CD4-positive, alpha-beta T cell treated with Interleukin-17A for 1 hour (primary cell): ENCODE data around the gene IRF3.

ENCODE experiments used
- DNase-seq: peaks from one replicate; pipeline ENCODE4 v3.0.0-alpha.2; 2020

Gene IRF3, protein sequence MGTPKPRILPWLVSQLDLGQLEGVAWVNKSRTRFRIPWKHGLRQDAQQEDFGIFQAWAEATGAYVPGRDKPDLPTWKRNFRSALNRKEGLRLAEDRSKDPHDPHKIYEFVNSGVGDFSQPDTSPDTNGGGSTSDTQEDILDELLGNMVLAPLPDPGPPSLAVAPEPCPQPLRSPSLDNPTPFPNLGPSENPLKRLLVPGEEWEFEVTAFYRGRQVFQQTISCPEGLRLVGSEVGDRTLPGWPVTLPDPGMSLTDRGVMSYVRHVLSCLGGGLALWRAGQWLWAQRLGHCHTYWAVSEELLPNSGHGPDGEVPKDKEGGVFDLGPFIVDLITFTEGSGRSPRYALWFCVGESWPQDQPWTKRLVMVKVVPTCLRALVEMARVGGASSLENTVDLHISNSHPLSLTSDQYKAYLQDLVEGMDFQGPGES

DNA sequence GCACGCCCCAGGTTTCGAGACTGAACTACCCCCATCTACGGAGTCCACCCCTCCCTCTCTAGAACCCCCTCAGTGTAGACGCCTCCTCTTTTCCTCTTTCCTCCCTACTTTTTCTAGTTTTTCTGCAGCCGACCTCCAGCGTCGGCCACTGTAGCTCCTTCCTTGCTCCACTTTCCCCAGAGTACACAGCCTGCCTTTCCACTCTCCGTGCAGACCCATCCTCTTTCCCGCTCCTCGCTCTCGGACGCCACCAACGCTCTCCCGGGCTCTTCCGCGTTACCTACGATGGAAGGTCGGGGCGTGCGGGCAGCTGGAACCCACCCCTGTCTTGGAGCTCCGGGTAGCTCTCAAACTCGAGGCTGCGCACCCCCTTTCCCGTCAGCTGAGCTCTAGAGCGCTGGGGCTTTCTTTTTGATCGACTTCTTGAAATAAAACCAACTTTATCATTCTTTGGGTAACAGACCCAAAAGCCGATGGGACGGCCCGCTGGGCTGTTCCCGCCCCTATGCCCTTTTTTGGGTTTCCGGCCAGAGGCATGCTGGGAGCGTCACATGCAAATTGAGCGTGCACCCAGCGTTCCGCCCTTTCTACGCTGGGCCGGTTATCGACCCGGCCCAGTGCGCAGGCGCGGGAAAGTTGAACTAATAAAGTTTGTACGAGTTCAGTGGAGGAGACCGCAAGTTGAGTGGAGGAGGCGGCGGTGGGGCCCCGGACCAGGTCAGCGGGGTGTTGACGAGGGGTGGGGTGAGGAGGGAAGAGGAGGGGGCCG is at the start of gene IRF3, which contains the start of gene BCL2L12:
Gene IRF3 (minus strand): TSS at position 507 of the 769 bp plus-strand sequence. CDS start 1,019 bp downstream, outside the sequence.
Gene BCL2L12 (plus strand): TSS at position 583 of the 769 bp plus-strand sequence. CDS start 760 bp downstream, outside the sequence.
- DNase-seq, result peak; percentile 99

DNA sequence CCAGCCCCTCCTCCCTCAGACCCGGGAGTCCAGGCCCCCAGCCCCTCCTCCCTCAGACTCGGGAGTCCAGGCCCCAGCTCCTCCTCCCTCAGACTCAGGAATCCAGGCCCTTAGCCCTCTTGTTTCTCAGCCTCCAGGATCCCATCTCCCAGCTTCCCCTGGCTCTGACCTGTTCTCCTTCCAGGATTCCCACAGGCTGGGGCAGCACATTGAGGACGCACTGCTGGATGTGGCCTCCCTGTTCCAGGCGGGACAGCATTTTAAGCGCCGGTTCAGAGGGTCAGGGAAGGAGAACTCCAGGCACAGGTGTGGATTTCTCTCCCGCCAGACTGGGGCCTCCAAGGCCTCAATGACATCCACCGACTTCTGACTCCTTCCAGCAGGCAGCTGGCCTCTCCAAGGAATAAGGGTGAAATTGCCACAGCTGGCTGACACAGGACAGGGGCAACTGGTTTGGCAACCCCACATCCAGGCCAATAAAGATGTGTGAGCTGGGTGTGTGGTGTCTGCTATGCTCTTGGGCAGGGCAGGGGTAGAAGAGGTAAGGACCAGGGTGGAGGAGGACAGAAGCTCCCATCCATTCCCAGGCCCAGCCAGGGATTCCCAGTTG is 47.7 kb upstream of the IRF3 start:
- DNase-seq, result no peak

DNA sequence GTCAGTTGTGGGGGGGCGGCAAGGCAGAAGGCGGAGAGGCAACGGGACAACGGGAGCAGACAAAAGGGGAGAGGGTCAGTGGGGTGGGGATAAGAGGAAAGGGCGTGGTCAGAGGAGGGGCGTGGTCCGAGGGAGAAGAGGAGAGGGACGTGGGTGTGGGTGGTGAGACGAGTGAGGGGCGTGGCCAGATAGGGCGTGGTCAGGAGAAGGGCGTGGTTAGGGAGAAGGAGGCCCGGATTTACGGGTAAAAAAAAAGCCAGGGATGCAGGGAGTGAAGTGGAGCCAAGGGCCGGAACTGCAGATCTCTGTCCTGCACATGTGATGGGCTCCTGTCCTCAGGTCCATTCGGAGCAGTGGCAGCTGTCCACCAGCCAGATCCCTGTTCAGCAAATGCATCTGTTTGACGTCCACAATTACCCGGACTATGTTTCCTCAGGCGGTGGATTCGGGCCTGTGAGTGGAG is 46.8 kb upstream of the IRF3 start:
- DNase-seq, result no peak

DNA sequence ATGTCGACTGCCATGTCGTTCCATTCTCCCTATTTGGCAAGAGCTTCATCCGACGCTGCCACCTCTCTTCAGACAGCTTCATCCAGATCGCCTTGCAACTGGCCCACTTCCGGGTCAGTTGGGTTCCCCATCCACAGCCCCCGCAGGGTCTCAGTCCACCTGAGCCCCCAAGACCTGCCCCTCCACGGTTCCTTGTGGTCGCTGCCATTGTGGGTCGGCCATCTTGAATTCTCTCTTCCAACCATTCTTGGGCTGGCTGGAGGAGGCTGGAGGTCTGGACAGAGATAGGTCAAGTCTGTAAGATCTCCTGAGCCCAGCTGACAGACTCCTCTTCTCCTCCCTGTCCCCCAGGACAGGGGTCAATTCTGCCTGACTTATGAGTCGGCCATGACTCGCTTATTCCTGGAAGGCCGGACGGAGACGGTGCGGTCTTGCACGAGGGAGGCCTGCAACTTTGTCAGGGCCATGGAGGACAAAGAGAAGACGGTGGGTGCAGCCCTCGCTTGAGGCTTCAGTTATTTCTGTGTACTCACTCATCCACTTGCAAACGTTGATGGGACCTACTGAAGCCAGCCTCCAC is 44.8 kb upstream of the IRF3 start:
- no peak for DNase-seq

DNA sequence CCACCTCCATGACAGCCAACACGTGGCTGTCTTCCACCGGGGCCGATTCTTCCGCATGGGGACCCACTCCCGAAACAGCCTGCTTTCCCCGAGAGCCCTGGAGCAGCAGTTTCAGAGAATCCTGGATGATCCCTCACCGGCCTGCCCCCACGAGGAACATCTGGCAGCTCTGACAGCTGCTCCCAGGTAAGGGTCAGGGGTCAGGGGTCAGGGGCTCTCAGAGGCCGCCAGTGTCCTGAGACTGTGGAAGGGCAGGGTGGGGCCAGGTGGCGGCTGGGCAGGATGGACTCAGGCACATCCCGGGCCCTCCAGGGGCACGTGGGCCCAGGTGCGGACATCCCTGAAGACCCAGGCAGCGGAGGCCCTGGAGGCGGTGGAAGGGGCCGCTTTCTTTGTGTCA is 40.3 kb upstream of the IRF3 start:
- no peak for DNase-seq

DNA sequence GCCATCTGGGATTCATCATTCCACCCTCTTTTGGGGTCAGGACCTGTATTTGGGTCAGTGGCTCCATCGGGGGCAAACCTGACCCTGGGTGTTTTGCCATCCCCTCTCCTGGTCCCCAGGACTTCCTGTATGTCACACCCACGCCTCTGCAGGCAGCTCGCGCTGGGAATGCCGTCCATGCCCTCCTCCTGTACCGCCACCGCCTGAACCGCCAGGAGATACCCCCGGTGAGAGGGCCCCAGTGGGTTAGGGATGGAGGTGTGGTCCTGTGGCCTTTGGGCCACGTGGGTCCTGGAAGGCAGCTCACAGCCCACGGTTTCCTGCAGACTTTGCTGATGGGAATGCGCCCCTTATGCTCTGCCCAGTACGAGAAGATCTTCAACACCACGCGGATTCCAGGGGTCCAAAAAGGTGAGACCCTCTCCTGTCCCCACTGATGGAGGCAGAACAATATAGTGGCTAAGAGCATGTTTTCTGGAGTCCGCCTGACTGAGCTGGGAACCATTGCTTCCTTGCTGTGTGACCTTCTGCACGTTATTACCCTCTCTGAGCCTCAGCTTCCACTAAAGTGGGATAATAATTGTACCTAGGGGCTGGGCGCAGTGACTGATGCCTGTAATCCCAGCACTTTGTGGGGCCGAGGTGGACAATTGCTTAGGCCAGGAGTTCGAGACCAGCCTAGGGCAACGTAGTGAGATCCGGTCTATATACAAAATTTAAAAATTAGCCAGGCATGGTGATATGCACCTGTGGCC is 39.4 kb upstream of the IRF3 start:
- DNase-seq, result no peak

DNA sequence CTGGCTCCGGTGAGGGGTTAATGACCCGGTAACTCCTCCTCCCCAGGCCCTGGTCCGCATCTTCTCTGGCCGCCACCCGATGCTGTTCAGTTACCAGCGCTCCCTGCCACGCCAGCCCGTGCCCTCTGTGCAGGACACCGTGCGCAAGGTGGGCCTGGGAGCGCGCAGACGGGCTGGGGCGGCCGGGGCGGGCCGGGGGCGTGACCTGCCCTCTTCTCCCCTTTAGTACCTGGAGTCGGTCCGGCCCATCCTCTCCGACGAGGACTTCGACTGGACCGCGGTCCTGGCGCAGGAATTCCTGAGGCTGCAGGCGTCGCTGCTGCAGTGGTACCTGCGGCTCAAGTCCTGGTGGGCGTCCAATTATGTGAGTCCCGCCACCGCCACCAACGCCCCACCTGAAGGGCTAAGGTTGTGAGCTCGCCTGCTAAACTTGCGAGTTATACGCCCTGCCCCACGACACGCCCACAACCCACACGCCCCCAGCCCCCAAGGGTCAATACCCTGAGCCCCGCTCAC is 35.7 kb upstream of the IRF3 start:
- no peak for DNase-seq

DNA sequence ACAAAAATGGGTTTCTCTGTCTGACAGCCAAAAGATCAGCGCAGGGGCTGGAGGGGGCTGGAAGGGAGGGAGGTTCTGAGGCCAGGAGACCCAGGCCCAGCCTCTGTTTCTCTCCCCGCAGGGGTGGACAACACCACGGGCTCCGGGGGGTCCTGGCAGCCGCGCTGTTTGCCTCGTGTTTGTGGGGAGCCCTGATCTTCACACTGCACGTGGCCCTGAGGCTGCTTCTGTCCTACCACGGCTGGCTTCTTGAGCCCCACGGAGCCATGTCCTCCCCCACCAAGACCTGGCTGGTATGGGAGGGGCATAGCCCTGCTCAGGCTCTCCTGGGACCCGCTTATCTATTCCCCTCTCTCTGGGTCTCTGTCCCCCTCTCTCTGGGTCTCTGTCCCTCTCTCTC is 34.9 kb upstream of the IRF3 start:
- DNase-seq, result no peak

DNA sequence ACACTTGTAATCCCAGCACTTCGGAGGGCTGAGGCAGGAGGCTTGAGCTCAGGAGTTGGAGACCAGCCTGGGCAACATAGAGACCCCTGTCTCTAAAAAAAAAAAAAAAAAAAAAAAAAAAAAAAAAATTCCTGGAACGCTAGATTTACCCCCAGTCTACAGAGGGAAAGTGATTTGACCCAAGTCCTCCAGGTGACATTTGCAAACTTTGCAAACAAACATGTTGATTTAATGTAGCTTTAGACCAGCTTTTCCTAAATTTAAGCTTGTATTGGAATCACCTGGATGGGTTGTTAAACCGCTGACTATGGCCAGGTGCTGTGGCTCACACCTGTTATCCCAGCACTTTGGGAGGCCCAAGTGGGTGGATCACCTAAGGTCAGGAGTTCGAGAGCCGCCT is 33.7 kb upstream of the IRF3 start:
- DNase-seq, result no peak

DNA sequence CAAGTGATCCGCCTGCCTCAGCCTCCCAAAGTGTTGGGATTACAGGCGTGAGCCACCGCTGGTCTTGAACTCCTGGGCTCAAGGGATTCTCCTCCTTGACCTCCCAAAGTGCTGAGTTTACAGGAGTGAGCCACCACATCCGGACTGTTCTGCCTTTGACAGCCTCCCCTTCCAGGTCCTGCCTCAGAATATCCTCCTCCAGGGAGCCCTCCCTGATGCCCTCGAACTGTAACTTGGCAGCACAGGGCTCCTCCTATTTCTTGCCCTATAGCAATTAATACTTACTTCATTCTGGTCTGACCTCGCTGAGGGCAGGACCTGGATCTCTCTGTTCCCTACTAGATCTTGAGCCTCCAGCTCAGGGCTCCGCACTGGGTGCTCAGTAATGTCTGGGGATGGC is 31.2 kb upstream of the IRF3 start:
- DNase-seq, result no peak

DNA sequence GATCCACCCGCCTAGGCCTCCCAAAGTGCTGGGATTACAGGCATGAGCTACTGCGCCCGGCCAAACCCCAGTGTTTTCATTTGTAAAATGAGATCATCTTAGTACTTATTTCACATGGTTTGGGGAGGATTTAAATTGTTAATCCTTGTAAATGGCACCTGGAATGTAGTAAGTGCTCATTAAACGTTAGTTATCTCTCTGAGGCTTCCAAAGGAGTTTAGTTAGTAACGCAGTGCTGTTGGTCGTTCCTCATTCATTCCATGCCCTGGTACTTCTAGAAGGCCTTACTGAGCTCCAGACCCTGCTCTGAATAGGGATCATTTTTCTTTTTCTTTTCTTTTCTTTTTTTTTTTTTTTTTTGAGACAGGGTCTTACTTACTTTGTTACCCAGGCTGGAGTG is 30.5 kb upstream of the IRF3 start:
- no peak for DNase-seq

DNA sequence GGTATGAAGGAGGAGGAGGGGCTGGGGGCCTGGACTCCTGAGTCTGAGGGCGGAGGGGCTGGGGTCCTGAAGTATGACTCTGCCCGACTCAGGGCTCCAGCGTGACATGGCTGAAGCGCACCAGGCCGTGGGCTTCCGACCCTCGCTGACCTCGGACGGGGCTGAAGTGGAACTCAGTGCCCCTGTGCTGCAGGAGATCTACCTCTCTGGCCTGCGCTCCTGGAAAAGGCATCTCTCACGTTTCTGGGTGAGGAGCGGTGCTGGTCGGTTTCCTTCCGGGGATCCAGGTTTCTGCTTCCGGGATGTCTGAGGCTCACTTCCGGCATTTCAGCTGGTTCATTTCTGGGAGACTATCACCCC is 26.5 kb upstream of the IRF3 start:
- no peak for DNase-seq

DNA sequence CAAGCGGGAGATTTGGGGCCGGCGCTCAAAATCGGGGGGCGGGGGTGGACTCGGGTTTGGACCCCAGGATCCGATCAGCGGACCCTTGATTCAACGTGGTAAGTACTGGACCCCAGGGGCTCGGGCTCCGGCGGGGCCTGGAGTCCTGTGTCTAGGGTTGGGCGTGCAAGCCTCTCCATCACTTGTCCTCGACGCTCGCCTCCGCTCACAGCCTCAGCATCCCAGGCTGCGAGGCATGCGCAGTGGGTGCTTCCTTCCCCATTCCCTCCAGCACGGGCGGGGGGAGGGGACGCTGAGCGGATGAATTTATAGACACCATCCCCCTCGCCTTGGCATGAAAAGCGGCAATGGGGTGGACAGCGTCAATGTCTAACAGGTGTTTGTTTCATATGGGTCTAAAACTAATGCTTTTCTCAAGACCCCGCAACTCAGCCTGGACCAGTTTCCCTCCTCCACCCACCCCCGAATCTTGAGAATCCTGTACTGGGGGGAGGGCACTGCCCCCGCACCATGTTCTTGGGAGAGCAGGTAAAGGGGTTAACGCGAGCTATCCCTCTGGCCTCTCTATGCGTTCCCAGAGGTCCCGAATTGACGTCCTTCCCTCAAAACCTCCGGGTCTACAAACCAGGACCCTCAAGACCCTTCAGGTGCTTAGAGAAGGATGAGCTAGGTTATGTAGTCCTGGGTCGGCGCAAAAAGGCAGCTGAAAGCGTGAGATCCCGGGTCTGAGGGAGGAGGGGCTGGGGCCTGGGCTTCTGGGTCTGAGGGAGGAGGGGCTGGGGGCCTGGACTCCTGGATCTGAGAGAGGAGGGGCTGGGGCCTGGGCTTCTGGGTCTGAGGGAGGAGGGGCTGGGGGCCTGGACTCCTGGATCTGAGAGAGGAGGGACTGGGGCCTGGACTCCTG is 25.8 kb upstream of the IRF3 start:
- no peak for DNase-seq

DNA sequence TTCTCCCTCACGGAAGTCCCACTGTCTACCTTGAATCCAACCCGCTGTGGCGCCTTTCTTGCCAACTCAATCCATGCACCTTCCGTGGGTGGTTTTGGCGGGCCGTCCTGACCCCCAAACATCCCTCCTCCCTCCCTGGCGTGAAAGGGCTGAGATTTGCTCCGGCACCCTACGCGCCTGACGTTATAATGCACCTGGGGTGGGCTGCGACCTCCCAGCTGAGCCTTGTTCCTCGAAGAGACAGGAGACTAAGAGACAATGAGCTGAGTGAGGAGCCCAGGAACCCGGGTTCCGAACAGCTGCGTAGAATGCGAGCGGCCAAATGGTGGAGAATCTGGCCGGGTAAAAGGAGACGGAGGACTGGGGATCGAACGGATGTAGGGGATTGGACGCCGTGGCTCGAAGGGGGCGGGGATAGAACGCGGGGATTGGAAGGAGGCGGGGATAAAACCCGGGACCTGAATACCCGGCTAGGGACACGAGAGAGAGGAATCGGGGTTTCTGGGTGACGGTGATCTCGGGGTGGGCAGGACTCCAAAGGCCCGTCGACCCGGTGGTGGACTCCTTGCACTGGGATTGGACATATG is 25.1 kb upstream of the IRF3 start, which contains the start of gene CPT1C:
Gene CPT1C (plus strand): TSS at position 461 of the 587 bp plus-strand sequence. CDS start 1,137 bp downstream, outside the sequence.
- DNase-seq, result peak; percentile 69

DNA sequence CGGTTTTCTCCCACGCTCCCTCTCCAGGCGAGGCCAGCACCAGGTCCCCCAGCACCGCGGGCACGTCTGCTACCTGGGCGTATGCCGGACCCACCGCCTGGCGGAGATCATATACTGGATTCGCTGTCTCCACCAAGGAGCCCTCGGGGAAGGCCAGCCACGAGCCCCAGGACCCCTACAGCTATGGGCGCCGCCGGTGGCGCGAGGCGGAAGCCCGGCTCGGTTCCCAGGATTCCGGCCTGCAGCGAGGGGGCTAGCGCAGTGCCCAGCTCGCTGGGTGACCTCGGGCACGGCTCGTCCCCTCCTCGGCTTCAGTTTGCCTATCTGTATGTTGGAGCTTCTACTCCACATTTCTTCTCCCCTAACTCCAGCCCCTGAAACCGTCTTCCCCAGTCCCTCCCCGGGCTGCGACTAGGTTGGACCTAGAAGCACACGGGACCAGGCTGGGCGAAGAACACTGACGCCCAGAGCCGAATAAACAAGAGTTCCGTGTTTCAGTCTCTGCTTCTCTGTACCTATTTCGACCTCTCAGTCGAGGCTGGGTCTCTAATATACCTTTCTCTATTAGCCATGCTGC is 24.5 kb upstream of the IRF3 start:
- no peak for DNase-seq

DNA sequence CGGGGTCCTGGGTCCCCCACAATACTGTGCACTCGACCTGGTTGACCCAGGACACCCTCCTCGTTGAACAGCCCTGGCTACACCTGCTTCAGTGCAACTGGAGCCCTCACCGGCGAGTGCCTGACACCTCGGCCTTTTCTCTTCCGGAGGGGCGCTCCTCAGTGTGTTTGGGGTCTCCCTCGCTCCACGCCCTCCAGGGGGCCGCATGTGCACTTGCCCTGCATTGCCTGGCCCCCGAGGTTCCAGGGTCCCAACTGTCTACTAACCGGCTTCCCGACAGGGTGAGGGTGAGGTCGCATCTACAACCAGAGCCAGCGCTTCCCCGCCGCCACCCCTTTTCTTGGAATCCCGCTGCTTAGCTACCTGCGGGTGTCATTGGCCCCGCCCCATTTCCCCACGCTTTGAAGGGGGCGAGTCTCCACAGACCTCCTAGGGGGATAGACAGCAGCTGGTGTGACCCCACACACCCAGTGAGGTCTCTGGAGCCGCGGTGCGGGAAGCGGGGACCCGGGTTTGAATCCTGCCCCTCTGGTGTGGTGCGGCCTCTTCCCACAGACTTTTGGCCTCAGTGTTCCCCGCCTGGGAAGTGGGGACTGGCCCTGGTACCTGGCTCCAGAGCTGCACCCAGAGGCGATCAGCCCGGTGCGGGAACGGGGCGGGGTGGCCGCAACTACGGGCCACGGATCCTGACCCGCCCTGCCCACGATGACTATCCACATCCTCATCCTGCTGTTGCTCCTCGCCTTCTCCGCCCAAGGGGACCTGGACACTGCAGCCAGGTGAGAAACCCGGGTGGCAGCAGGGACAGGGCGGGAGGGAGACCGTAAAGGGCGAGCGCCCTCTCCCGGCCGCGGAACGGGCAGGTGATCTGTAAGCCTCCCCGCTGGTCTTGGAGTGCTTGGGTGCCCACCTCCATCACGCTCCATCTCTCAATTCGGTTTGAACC is 23.7 kb upstream of the IRF3 start, which contains the start of gene ADM5:
Gene ADM5 (plus strand): TSS at position 462 of the 946 bp plus-strand sequence. CDS start 244 bp downstream, at position 706.
- peak; percentile 39 for DNase-seq

DNA sequence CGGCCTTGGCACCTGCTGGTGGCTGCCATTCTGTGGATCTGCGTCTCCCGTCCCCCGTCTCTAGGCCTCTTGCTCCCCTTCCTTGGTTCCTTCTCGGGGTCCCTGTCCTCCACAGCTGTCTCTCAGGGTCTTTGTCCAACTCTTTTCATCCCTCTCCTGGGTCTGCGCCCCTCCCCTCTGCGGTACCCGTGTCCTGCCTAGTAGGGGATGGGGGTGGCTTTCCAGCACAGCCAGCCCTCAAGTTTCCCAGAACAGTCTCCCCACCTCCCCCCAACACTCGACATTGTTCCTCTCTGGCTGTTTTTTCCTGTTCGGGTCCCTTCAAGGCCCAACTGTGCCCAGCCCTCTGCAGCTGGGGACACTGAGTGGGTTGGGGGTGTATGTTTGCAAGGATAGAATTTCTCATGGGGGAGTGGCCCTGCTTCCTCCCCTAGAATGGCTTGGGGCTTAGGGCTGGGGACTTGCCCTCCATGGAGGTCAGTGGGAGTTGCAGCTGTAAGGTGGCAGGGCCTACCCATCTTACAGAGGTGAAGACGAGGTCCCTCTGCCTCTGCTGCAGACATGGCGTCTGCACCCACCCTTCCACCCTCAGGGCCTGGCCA is 23.0 kb upstream of the IRF3 start:
- no peak for DNase-seq

DNA sequence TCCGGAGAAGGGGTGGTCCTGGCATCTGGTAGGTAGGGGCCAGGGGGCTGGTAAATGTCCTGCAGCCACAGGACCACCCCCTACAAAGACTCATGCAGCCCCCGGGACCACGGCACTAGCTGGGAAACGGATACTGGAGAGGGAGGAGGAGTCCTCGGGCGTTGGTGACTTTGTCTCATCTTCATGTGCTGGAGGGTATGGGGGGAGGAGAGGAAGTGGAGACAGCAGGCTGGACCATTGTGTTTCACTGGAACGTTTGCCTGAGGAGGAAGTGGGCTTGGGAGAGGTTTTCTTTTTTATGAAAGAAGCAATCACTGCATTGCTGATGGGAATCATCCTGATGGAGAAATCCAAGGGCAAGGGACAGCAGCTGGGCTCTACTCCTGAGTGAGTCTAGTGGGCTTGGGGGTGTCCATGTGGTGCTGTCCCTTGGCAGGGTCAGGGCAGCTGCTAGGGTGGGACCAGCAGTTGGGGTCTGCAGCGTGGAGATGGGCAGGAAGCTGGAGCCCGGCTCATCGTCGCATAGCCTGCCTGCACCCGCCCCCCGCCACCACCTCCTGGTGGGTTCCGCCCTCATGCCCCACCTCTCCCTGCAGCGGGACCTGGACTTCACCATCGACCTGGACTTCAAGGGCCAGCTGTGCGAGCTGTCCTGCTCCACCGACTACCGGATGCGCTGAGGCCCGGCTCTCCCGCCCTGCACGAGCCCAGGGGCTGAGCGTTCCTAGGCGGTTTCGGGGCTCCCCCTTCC is 22.1 kb upstream of the IRF3 start:
- no peak for DNase-seq
